Adrenal gland (tissue), 5 donors: Measurements from ENCODE around the gene GRIFIN.

Experiments
- CTCF ChIP-seq, 6 experiments: fragments of 450-650 bp in 4 of 6; fragments of 200-600 bp in 2 of 6; sonication (generic) in 1 of 6; IDR thresholded peaks; 1 replicate in 5 of 6; 2 replicates in 1 of 6; pipeline versions ENCODE4 v1.5.1 to v1.8.0; 2016 to 2021; ENCODE audit warnings: antibody characterized with exemption in 6 of 6, mild to moderate bottlenecking in 2 of 6, moderate library complexity in 1 of 6
- POLR2A ChIP-seq, 2 donors: fragments of 450-650 bp; IDR thresholded peaks; one replicate each; pipeline ENCODE4 v1.6.1; 2017; ENCODE audit warnings: antibody characterized with exemption in 2 of 2, mild to moderate bottlenecking in 2 of 2, moderate library complexity in 1 of 2
- donor health status: DM: no; HTN: no; CAD: no.

- no peak for TF ChIP-seq CTCF (IDR thresholded peaks at IDR 0.05)
- no peak for TF ChIP-seq POLR2A (IDR thresholded peaks at IDR 0.05)
Observed at GRCh38 chr7:2465928-2466327, 10.3 kb downstream of the GRIFIN start.
